ENCODE measurements around the gene HNRNPC.
"Not testable (repeated sequence)": the region's sequence is repeated elsewhere in the genome, so short reads cannot be mapped to it uniquely, and the experiment has no call there.

The HNRNPC gene

DNA sequence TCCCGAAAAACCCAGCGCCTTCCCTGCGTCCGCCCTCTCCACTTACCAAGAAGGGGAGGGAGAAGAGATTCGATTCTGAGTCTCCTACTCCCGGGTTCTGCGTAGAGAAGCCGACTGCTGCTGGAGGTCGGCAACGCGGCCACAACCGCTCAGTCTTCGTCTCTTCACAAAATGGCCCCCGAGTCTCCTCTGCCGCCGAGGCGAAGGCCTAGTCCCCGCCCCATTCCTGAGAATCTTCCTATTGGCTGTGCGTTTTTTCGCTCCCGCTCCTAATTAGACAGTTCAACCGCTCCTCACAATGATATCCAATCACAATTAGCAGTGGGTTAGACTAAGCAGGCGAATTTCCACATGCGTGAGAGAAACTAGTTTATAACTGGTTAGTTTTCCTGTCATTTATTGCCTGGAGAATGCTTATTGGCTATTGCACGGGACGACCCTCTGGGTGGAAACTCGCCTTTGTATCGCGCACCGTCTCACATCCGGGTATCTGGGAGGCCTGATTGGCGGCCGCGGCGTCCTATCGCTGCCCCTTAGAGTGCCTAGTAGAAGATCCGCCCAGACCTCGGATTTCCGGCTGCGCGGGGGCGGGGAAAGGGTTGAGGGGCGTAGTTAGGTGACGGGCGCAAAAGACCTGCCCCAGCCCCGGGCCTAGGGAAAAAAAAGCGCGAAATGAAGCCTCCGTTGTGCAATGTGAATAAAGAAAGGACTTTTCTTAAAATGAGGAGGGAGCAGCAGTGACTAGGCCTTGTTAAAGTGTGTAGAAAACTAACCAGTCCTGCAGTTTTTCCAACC, at the start of gene HNRNPC:
Gene HNRNPC, minus strand, starts transcription at position 191 of the 795 bp plus-strand sequence. CDS start 35,249 bp downstream, outside the sequence.
- DNase-seq (ENCODE audit: low read depth, low spot score), result peak; percentile 100

GRCh38 chr14:21317398-21317797, 48.2 kb upstream of the HNRNPC start:
- no peak for DNase-seq (ENCODE audit: low read depth, low spot score)

DNA sequence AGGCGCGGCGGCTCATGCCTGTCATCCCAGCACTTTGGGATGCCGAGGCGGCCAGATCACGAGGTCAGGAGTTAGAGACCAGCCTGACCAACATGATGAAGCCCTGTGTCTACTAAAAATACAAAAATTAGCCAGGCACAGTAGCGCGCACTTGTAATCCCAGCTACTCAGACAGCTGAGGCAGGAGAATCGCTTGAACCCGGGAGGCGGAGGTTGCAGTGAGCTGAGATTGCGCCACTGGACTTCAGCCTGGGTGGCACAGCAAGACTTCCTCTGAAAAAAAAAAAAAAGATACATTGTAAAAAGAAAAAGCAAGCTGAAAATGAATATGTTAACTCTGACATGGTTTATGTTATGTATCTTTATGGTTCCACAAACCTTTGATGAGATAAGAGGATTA, 44.3 kb upstream of the HNRNPC start:
- DNase-seq (ENCODE audit: low read depth, low spot score), result no peak

DNA sequence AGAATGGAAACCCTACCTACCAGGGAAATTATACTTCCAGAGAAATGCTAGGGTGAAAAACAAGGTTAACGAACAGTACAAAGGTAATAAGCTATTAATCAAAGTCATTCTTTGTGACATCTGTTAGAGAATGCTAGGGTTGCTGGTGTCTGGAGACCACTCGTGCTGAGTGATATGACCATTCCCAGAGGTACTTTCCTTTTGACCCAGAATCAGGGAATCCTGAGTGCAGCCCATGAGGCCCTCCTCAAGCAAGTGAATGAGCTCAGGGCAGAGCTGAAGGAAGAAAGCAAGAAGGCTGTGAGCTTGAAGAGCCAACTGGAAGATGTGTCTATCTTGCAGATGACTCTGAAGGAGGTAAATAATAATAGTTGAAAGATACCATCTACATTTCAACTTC, 42.4 kb upstream of the HNRNPC start:
- DNase-seq (ENCODE audit: low read depth, low spot score), result no peak

DNA sequence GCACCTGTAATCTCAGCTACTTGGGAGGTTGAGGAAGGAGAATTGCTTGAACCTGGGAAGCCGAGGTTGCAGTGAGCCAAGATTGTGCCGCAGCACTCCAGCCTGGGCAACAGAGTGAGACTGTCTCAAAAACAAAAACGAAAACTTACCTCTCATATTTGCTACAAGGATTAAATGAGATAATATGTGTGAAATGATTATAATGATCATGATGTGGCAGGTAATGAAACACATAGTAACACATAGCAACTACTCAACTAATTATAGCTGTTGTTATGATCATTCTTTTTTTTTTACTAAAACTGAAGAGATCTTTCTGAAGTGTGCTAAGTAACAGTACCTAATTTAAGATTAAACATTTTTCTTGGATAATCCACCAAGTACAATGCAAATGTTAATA, 40.7 kb upstream of the HNRNPC start:
- DNase-seq (ENCODE audit: low read depth, low spot score), result no peak

DNA sequence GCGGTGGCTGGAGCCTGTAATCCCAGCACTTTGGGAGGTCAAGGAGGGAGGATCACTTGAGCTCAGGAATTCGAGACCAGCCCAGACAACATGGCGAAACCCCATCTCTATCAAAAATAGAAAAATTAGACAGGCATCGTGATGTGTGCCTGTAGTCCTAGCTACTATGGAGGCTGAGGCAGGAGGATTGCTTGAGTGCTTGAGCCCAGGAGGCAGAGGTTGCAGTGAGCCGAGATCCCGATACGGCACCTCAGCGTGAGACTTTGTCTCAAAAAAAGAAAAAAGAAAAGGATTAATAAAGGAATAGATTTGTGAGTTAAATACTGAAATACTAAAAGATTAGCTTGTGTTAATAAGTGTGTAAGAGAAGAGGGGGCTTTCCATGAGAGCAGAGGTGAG, 40.0 kb upstream of the HNRNPC start:
- DNase-seq (ENCODE audit: low read depth, low spot score), result no peak

GRCh38 chr14:21308479-21309237, 39.4 kb upstream of the HNRNPC start:
- DNase-seq (ENCODE audit: low read depth, low spot score), result peak; percentile 18

DNA sequence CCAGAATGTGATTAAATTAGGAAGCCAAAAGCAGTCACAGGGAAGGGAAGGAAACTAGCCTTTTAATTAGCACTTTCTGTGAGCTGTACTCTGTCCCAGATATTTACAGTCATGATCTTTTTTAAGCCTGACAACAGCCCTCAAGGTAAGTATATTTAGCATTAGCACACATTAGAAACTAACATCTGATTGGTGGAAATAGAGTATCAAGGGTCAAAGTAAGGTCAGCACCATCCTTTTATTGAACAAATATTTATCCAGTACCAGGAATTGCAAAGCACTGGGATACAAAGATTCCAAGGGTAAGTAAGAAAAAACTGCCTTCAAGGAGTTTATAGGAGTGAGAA, 38.9 kb upstream of the HNRNPC start:
- DNase-seq (ENCODE audit: low read depth, low spot score), result no peak

GRCh38 chr14:21307637-21308036, 38.4 kb upstream of the HNRNPC start:
- no peak for DNase-seq (ENCODE audit: low read depth, low spot score)

DNA sequence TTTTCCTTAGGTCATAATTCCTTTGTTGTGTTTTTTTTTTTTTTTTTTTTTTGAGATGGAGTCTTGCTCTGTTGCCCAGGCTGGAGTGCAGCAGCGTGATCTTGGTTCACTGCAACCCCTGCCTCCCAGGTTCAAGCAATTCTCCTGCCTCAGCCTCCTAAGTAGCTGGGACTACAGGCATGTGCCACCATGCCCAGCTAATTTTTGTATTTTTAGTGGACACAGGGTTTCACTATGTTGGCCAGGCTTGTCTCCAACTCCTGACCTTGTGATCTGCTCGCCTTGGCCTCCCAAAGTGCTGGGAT, 33.5 kb upstream of the HNRNPC start:
- not testable (repeated sequence) for DNase-seq (ENCODE audit: low read depth, low spot score)

DNA sequence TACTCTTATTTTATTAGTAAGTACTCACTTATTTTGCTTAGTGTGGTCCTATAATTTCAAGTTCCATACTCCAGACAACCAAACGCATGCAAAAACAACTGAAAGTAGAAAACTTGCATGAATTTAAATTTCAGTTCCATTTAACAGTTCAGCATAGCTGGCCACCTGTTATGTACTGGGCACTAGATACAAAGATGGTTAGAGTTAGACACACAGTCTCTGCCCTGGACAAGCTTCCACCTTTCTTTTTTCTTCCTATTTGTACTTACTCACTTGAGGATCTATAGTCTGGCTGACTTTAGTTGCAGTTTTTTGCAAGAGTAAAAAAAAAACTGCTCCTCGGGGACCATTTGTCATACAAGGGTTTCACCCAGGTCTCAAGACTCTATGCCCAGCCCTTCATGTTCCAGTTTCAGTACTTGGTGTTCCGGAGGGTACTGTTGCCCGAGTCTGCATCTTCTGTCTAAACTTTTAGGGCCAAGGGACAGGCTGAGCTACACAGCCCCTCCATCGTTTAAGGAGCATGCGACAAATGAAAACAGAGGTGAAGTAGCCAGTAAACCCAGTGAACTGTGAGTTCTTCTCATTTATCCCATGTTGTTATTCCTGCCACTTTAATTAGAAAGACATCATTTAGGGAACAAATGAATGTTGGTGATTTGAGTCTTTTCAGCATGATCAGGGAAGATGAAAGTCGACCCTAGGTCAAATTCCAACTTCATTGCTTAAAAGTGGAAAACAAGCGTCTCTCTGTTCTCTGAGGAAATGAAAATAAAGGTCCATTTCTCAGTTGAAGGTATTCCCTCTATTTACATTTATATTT, 33.0 kb upstream of the HNRNPC start:
- DNase-seq (ENCODE audit: low read depth, low spot score), result no peak

DNA sequence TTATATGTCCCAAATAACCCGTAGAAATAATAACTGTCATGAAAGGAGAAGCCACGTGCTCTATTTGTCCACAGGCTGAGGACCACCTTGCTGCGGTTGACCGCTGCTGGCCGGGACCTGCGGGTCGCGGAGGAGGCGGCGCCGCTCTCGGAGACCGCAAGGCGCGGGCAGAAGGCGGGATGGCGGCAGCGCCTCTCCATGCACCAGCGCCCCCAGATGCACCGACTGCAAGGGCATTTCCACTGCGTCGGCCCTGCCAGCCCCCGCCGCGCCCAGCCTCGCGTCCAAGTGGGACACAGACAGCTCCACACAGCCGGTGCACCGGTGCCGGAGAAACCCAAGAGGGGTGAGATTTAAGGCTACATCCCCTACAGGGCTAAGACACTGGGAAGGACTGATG, 31.6 kb upstream of the HNRNPC start:
- no peak for DNase-seq (ENCODE audit: low read depth, low spot score)

GRCh38 chr14:21299562-21300130, 30.4 kb upstream of the HNRNPC start:
- no peak for DNase-seq (ENCODE audit: low read depth, low spot score)

DNA sequence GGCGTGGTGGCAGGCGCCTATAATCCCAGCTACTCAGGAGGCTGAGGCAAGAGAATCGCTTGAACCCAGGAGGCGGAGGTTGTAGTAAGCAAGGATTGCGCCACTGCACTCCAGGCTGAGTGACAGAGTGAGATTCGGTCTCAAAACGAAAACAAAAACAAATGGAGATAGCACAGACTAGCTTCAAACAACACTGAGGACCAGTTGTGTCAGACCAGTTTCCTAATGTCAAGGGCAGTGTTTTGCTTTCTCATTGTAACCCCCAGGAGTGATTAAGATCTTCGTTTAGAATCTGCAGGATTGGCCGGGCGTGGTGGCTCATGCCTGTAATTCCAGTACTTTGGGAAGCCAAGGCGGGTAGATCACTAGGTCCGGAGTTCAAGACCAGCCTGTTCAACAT, 29.1 kb upstream of the HNRNPC start:
- DNase-seq (ENCODE audit: low read depth, low spot score), result no peak

DNA sequence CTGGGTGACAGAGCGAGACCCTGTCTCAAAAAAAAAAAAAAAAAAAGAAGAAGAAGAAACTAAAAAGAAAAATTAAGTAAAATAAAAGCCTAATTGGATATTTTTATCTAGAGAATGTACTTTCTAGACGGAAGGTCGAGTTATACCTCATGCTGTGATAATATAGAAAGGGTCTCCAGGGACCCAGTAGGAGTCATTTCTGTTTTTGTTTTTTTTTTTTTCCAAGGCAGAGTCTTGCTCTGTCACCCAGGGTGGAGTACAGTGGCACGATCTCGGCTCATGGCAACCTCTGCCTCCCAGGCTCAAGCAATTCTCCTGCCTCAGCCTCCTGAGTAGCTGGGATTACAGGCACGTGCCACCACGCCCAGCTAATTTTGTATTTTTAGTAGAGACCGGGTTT, 24.8 kb upstream of the HNRNPC start:
- DNase-seq (ENCODE audit: low read depth, low spot score), result not testable (repeated sequence)

DNA sequence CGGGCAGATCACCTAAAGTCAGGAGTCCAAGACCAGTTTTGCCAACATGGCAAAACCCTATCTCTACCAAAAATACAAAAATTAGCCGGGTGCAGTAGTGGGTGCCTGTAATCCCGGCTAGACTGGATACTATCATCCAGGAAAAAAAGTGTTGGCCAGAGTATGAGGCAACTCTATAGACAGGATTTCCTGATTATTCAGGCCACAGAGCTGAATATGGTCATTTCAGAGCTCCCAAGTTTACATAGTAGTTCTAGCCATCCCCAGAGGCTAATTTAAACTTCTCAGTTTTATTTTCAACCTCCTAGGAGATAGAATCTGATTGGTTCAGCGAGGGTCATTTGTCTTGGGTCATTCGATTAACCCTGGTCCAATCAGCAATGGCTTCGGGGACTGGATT, 17.9 kb upstream of the HNRNPC start:
- DNase-seq (ENCODE audit: low read depth, low spot score), result no peak

DNA sequence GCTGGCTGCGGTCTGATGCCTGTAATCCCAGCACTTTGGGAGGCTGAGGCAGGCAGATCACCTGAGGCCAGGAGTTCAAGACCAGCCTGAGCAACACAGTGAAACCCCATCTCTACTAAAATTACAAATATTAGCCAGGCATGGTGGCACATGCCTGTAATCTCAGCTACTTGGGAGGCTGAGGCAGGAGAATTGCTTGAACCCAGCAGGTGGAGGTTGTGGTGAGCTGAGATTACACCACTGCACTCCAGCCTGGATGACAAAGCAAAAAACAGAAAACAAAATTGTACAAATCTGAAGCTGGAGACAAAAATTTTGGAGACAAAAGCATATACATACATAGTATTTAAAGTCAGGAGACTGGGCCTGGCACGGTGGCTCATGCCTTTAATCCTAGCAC, 17.3 kb upstream of the HNRNPC start:
- DNase-seq (ENCODE audit: low read depth, low spot score), result not testable (repeated sequence)

DNA sequence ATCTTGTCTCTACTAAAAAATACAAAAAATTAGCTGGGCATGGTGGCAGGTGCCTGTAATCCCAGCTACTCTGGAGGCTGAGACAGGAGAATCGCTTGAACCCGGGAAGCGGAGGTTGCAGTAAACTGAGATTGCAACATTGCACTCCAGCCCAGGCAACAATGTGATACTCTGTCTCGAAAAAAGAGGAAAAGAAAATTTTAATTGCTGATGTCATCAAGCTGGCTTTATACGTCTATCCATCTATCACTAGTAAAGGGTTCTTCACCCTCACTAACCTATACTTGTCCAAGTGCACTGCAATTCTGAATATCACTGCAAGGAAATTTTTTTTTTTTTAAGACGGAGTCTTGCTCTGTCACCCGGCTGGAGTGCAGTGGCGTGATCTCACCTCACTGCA, 12.7 kb upstream of the HNRNPC start:
- not testable (repeated sequence) for DNase-seq (ENCODE audit: low read depth, low spot score)

DNA sequence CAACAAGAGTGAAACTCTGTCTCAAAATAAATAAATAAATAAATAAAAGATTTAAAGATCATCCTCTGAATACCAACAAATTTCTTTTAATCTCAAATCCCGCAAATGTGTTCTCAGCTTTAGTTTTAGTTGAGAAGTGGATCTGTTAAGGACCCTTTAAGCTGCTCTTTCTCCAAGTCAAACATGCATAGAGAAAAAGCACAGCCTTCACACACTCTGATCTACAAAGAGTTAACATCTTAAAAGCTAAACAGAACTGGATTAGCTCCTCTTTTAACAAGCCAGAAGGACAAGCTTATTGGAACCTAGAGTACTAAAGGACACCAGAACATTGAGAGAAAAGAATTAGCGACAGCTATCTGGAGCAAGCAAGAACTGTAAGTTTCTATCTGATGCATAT, 10.5 kb upstream of the HNRNPC start, which contains the start of gene RPGRIP1:
Gene RPGRIP1, plus strand, starts transcription at position 301 of the 400 bp plus-strand sequence. CDS start 7,894 bp downstream, outside the sequence.
- no peak for DNase-seq (ENCODE audit: low read depth, low spot score)

- DNase-seq (ENCODE audit: low read depth, low spot score), result no peak
These were observed 9.4 kb upstream of the HNRNPC start for GRCh38 chr14:21278632-21279031.

- no peak for DNase-seq (ENCODE audit: low read depth, low spot score)
These were observed 6.1 kb upstream of the HNRNPC start for GRCh38 chr14:21275261-21275858.

DNA sequence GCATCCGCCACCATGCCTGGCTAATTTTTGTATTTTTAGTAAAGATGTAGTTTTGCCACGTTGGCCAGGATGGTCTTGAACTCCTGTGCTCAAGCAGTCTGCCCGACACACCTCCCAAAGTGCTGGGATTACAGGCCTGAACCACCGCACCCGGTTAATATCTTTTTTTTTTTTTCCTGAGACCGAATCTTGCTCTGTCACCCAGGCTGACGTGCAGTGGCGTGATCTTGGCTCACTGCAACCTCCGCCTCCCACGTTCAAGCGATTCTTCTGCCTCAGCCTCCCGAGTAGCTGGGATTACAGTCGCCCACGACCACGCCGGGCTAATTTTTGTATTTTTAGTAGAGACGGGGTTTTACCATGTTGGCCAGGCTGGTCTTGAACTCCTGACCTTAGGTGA, 3.4 kb upstream of the HNRNPC start:
- not testable (repeated sequence) for DNase-seq (ENCODE audit: low read depth, low spot score)

Measured in smooth muscle cell of the brain vasculature (primary cell).